Brain microvascular endothelial cell (primary cell): Measurements from ENCODE around the gene MAEA.

Experiments
- DNase-seq: peaks from one replicate; pipeline ENCODE4 v3.0.0-alpha.2; 2020
- H3K27ac ChIP-seq: fragments of 250-450 bp; sonication (Bioruptor Pico); 2 replicates; pipeline ENCODE4 v1.5.1; 2020; ENCODE audit warnings: mild to moderate bottlenecking, moderate library complexity
- H3K27me3 ChIP-seq: fragments of 250-450 bp; sonication (Bioruptor Pico); replicated peaks from 2 replicates; pipeline ENCODE4 v1.5.1; 2020; ENCODE audit warnings: mild to moderate bottlenecking
- H3K36me3 ChIP-seq: fragments of 250-450 bp; sonication (Bioruptor Pico); replicated peaks from 2 replicates; pipeline ENCODE4 v1.5.1; 2020; ENCODE audit warnings: mild to moderate bottlenecking
- H3K4me3 ChIP-seq: 2 replicates; pipeline ENCODE4 v1.5.1; 2011; ENCODE audit warnings: low read depth, mild to moderate bottlenecking, control low read depth, low read length, moderate library complexity
- in situ Hi-C: cut with HindIII; loops from 2 replicates; pipeline ENCODE4 v1.10.0; 2017; ENCODE audit warnings: low sequenced_read_pairs, low pct_ligation_motif_present
- TF ChIP-seq, protein P1 (sequence below): IDR thresholded peaks from 2 replicates; pipeline ENCODE4 v1.5.1; 2011; ENCODE audit warnings: low read depth, mild to moderate bottlenecking, moderate library complexity, low read length, control low read depth, inconsistent platforms; ENCODE audit errors: missing control alignments

Gene MAEA

DNA sequence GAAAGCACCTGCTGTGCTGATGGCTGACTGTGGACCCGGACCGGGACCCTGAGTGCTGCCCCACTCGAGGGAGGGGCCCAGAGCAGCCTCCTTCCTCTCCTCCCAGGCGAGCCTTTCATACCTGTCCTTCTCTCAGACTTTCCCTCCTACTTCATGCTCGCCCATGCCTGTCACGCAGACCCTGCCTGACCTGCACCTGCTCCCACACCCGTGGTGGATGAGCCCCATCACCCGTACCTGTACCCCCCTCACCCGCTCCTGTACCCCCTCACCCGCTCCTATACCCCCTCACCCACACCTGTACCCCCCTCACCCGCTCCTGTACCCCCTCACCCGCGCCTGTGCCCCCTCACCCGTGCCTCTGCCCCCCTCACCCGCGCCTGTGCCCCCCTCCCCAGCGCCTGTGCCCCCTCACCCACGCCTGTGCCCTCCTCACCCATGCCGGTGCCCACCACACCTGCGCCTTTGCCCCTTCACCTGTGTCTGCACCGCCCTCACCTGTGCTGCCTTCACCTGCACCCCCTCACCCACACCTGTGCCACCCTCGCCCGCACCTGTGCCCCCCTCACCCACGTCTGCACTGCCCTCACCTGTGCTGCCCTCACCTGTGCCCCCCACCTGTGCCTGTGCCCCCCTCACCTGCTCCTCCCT is 5.8 kb downstream of the MAEA start:
- H3K27ac ChIP-seq = no peak overlapping the region
- TF ChIP-seq, protein P1, sequence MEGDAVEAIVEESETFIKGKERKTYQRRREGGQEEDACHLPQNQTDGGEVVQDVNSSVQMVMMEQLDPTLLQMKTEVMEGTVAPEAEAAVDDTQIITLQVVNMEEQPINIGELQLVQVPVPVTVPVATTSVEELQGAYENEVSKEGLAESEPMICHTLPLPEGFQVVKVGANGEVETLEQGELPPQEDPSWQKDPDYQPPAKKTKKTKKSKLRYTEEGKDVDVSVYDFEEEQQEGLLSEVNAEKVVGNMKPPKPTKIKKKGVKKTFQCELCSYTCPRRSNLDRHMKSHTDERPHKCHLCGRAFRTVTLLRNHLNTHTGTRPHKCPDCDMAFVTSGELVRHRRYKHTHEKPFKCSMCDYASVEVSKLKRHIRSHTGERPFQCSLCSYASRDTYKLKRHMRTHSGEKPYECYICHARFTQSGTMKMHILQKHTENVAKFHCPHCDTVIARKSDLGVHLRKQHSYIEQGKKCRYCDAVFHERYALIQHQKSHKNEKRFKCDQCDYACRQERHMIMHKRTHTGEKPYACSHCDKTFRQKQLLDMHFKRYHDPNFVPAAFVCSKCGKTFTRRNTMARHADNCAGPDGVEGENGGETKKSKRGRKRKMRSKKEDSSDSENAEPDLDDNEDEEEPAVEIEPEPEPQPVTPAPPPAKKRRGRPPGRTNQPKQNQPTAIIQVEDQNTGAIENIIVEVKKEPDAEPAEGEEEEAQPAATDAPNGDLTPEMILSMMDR = no peak

GRCh38 chr4:1296324-1297022 is 6.8 kb downstream of the MAEA start:
- H3K27ac ChIP-seq = no peak overlapping the region
- in situ Hi-C loops = no loop called here
- TF ChIP-seq, protein P1 = no peak

More for the DNA sequence above, 5.8 kb downstream of the MAEA start:
- in situ Hi-C loops = no loop called here
- Histone ChIP-seq H3K36me3 (peaks cover 19% of the 10 kb centered on the region), H3K4me3 (no peak overlapping the region), H3K27me3 (no peaks in the 10 kb centered on the region)
- DNase-seq = no peak

DNA sequence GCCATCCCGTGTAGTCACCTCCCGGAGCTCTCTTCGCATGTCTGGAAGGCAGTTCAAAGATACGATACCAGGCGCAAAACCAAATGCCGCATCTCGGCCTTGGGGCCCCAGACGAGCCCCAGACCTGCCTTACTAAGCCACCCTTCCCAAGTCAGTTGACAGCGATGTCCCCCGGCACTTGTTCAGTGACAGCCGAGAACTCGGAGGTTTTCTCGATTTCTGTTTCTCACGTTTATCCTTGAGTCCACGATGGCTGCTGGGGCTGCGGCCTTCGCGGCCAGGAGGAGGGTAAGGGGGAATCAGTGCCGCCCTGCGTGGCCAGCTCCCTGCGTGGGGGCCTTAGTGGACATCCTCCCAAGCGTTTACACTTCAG is 7.3 kb downstream of the MAEA start:
- no peaks in the 10 kb centered on the region for H3K27me3 ChIP-seq
- H3K4me3 ChIP-seq = no peak overlapping the region
- peaks cover 24% of the 10 kb centered on the region for H3K36me3 ChIP-seq
- DNase-seq = no peak
- TF ChIP-seq, protein P1 = no peak
- H3K27ac ChIP-seq = no peak overlapping the region
- in situ Hi-C loops = no loop called here

More at GRCh38 chr4:1296324-1297022, 6.8 kb downstream of the MAEA start:
- DNase-seq = no peak
- no peaks in the 10 kb centered on the region for H3K27me3 ChIP-seq
- peaks cover 24% of the 10 kb centered on the region for H3K36me3 ChIP-seq
- no peak overlapping the region for H3K4me3 ChIP-seq

DNA sequence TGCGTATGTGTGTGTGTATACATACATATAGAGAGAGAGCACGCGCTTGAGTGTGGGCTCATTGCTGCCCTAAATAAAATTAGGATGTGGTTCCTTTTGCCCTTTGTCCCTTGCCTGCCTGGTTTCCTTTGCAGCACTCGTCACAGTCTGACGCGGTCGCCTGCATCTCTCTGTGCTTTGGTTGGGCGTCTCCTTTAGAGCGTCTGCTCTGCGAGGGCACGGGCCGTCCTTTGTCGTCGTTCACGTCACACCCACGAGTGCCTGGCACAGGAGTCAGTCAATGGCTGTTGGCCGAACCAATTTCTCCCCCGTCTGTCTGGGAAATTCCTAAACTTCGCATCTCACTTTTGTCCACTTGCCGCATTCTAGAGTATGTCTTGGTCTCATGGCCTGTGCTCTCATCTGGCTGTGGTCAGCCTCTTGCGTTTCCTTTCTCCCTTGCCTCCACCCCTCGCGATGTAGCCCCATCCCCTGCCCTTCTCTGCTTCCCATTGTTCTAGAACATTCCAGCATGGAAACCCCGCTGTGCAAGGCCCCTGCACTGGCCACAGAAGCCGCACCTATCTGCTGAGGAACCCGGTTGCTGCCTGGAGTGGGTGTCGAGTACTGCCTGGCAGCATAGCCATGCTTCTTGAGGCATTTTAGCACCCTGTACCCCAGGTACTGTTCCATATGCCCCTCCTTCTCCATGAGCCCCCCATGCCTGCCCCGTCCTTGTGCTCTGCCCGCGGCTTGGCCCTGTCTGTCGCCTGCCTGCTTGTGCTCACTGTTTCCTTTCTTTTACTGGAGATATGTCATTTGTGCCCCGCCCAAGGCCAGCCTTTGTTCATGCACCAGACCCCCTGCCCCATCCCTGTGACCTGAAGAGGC is 8.0 kb downstream of the MAEA start:
- H3K4me3 ChIP-seq = no peak overlapping the region
- peaks cover 24% of the 10 kb centered on the region for H3K36me3 ChIP-seq
- TF ChIP-seq, protein P1 = no peak
- in situ Hi-C loops = no loop called here
- no peak overlapping the region for H3K27ac ChIP-seq
- H3K27me3 ChIP-seq = no peaks in the 10 kb centered on the region
- DNase-seq = no peak

DNA sequence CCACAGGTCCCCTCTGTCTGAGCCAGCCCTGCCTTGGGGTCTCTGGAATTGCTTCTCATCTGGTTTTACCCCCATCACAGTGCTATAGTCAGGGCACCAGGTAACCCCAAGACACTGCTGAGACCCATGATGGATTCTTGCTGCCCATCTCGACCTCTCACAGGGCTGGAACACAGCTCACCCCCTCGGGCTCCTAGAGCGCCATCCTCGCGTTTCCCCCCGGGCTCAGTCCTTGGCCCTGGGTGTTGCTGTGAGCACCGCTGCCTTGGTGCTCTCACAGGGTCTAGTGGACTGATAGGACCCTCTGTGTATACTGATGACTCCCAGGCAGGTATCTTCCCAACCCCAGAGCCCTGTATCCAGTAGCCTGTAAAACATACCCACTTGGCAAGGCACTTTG is 8.8 kb downstream of the MAEA start:
- DNase-seq = no peak
- in situ Hi-C loops = no loop called here
- no peak overlapping the region for H3K4me3 ChIP-seq
- H3K27me3 ChIP-seq = no peaks in the 10 kb centered on the region
- H3K27ac ChIP-seq = no peak overlapping the region
- H3K36me3 ChIP-seq = peaks cover 24% of the 10 kb centered on the region
- TF ChIP-seq, protein P1 = no peak
